HG03378 (cell line): Measurements from ENCODE around the gene TPX2.

Experiments used
- ATAC-seq: cut with Tn5 transposase; IDR thresholded peaks from one replicate; pipeline ENCODE4 v1.9.1; 2021; ENCODE audit warnings: mild to moderate bottlenecking, moderate library complexity; ENCODE audit not compliant: unreplicated experiment

The TPX2 gene

GRCh38 chr20:31706607-31707257 lies 32.4 kb upstream of the TPX2 start:
- ATAC-seq: no peak

- no peak for ATAC-seq
Measured at GRCh38 chr20:31707258-31707615, 31.9 kb upstream of the TPX2 start.

GRCh38 chr20:31707994-31708735 lies 30.9 kb upstream of the TPX2 start:
- no peak for ATAC-seq

- no peak for ATAC-seq
Measured at GRCh38 chr20:31708736-31709534, 30.2 kb upstream of the TPX2 start.

GRCh38 chr20:31709939-31710338 lies 29.2 kb upstream of the TPX2 start:
- ATAC-seq: no peak

- no peak for ATAC-seq
Measured at GRCh38 chr20:31710423-31711108, 28.5 kb upstream of the TPX2 start.

GRCh38 chr20:31711179-31712111 lies 27.6 kb upstream of the TPX2 start:
- no peak for ATAC-seq

GRCh38 chr20:31712112-31712553 lies 27.0 kb upstream of the TPX2 start:
- ATAC-seq: no peak

GRCh38 chr20:31712564-31713311 lies 26.4 kb upstream of the TPX2 start:
- no peak for ATAC-seq

- ATAC-seq: no peak
Measured at GRCh38 chr20:31713312-31714273, 25.5 kb upstream of the TPX2 start.

- no peak for ATAC-seq
Measured at GRCh38 chr20:31715766-31716165, 23.3 kb upstream of the TPX2 start.

GRCh38 chr20:31716351-31716750 lies 22.7 kb upstream of the TPX2 start:
- no peak for ATAC-seq

GRCh38 chr20:31716818-31717477 lies 22.1 kb upstream of the TPX2 start:
- ATAC-seq: peak; percentile 19

- ATAC-seq: peak; percentile 59
Measured at GRCh38 chr20:31717478-31718201, 21.4 kb upstream of the TPX2 start.

GRCh38 chr20:31718952-31719643 lies 20.0 kb upstream of the TPX2 start:
- ATAC-seq: no peak

GRCh38 chr20:31719644-31720485 lies 19.2 kb upstream of the TPX2 start:
- no peak for ATAC-seq
